ENCODE measurements around the gene SORL1.

- TF ChIP-seq TAF1 (IDR thresholded peaks at IDR 0.05; ENCODE audit: borderline replicate concordance, low read depth, low read length) (no peak), POLR2AphosphoS5 (IDR thresholded peaks at IDR 0.05; ENCODE audit: low read depth, low read length) (no peak)
These were observed 114.4 kb downstream of the SORL1 start for GRCh38 chr11:121566279-121567168.
